ENCODE results near the gene KPNA1. TPM values are rescaled to one million over a fixed set of nuclear protein-coding genes. Genes with fewer than 3 reads are reported as not detected.

Gene KPNA1
- total and polyA plus RNA-seq, 9 donors = 10.7 to 68.3 (median 50.5) TPM

- H3K36me3 ChIP-seq = no peaks in the 10 kb centered on the region
- intact Hi-C loops (cut with DNase I) = no loop called here
- no peaks in the 10 kb centered on the region for H3K4me1 ChIP-seq (ENCODE audit: insufficient read depth)
- no peak overlapping the region for H3K4me3 ChIP-seq
- no peaks in the 10 kb centered on the region for H3K27me3 ChIP-seq
- TF ChIP-seq EP300 (IDR thresholded peaks at IDR 0.05) = no peak
- no peak overlapping the region for H3K27ac ChIP-seq
- no peaks in the 10 kb centered on the region for H3K9me3 ChIP-seq
- 89 to 92% (median 91%) methylated on average over 3 of the region's 3 CpGs for WGBS, 3 donors
- DNase-seq = no peak
Observed at GRCh38 chr3:122405015-122405414, 109.7 kb downstream of the KPNA1 start.

DNA sequence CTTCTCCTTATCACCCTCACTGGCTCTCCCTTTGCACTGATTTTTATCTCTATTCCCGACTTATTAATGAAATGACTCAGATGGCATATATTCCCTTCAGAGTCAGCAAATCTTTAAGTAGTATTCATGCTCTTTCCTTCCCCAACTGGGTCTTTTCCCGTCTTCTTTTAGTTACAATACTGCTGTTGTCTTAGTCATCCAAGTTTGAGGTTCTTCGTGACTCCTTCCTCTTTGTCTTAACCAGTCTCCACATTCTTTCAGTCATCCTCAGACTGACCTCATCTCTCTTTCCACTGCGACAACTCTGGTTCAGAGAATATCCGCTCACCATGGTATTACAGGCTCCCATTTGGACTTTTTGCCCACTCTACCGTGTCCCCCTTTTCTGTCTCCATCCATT is 111.2 kb downstream of the KPNA1 start:
- DNase-seq = no peak
- WGBS, 3 donors = 88 to 93% (median 92%) methylated on average over 6 of the region's 6 CpGs
- TF ChIP-seq, protein P1, sequence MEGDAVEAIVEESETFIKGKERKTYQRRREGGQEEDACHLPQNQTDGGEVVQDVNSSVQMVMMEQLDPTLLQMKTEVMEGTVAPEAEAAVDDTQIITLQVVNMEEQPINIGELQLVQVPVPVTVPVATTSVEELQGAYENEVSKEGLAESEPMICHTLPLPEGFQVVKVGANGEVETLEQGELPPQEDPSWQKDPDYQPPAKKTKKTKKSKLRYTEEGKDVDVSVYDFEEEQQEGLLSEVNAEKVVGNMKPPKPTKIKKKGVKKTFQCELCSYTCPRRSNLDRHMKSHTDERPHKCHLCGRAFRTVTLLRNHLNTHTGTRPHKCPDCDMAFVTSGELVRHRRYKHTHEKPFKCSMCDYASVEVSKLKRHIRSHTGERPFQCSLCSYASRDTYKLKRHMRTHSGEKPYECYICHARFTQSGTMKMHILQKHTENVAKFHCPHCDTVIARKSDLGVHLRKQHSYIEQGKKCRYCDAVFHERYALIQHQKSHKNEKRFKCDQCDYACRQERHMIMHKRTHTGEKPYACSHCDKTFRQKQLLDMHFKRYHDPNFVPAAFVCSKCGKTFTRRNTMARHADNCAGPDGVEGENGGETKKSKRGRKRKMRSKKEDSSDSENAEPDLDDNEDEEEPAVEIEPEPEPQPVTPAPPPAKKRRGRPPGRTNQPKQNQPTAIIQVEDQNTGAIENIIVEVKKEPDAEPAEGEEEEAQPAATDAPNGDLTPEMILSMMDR (IDR thresholded peaks at IDR 0.05) = no peak
- TF ChIP-seq POLR2A (IDR thresholded peaks at IDR 0.05) (no peak), EP300 (IDR thresholded peaks at IDR 0.05) (no peak)
- Histone ChIP-seq H3K4me3 (no peak overlapping the region), H3K36me3 (no peaks in the 10 kb centered on the region), H3K27ac (no peak overlapping the region), H3K9me3 (no peaks in the 10 kb centered on the region), H3K4me1 (ENCODE audit: insufficient read depth) (no peaks in the 10 kb centered on the region), H3K27me3 (no peaks in the 10 kb centered on the region)
- intact Hi-C loops (cut with DNase I) = no loop called here

GRCh38 chr3:122398920-122399319 is 115.8 kb downstream of the KPNA1 start:
- WGBS, 3 donors = 91 to 96% (median 92%) methylated on average over 2 of the region's 2 CpGs
- no peaks in the 10 kb centered on the region for H3K36me3 ChIP-seq
- intact Hi-C loops (cut with DNase I) = loop anchor here in 1 of 4 donors (10.0 kb wide), 1 partner anchor 286 kb away; the partner anchor contains the start of gene PARP14
- no peaks in the 10 kb centered on the region for H3K4me1 ChIP-seq (ENCODE audit: insufficient read depth)
- H3K9me3 ChIP-seq = no peaks in the 10 kb centered on the region
- DNase-seq = no peak
- TF ChIP-seq, protein P1 (IDR thresholded peaks at IDR 0.05) = no peak
- TF ChIP-seq POLR2A (IDR thresholded peaks at IDR 0.05) = no peak
- no peak for TF ChIP-seq EP300 (IDR thresholded peaks at IDR 0.05)
- H3K27me3 ChIP-seq = no peaks in the 10 kb centered on the region
- H3K27ac ChIP-seq = no peak overlapping the region
- H3K4me3 ChIP-seq = no peak overlapping the region

- no peak for TF ChIP-seq POLR2A (IDR thresholded peaks at IDR 0.05)
- TF ChIP-seq EP300 (IDR thresholded peaks at IDR 0.05) = no peak
- 79 to 95% (median 91%) methylated on average over 1 of the region's 1 CpG for WGBS, 3 donors
- Histone ChIP-seq H3K27ac (no peak overlapping the region), H3K4me3 (no peak overlapping the region), H3K4me1 (ENCODE audit: insufficient read depth) (no peaks in the 10 kb centered on the region), H3K9me3 (no peaks in the 10 kb centered on the region), H3K36me3 (no peaks in the 10 kb centered on the region), H3K27me3 (no peaks in the 10 kb centered on the region)
- DNase-seq = no peak
- intact Hi-C loops (cut with DNase I) = loop anchor here in 1 of 4 donors (10.0 kb wide), 1 partner anchor 288 kb away; the partner anchor contains the start of gene PARP14
Observed at GRCh38 chr3:122397201-122397600, 117.5 kb downstream of the KPNA1 start.

GRCh38 chr3:122396511-122396910 is 118.2 kb downstream of the KPNA1 start:
- DNase-seq = no peak
- no peaks in the 10 kb centered on the region for H3K4me1 ChIP-seq (ENCODE audit: insufficient read depth)
- TF ChIP-seq EP300 (IDR thresholded peaks at IDR 0.05) = no peak
- no peak overlapping the region for H3K4me3 ChIP-seq
- H3K27me3 ChIP-seq = no peaks in the 10 kb centered on the region
- no peaks in the 10 kb centered on the region for H3K36me3 ChIP-seq
- no peaks in the 10 kb centered on the region for H3K9me3 ChIP-seq
- intact Hi-C loops (cut with DNase I) = loop anchor here in 1 of 4 donors (10.0 kb wide), 1 partner anchor 288 kb away; the partner anchor contains the start of gene PARP14
- no peak overlapping the region for H3K27ac ChIP-seq

DNA sequence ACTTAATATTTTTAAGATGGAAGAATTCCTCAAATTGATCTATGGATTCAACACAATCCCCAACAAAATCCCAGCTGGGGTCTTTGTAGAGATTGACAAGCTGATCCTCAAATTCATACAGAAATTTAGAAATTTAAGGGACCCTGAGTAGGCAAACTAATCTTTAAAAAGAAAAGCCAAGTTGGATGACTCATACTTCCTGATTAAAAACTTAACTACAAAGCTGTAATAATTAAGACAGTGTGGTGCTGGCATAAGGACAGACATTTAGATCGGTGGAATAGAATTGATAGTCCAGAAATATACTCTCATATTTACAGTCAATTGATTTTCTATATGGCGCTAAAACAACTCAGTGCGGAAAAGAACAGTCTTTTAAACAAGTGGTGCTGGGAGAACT is 119.2 kb downstream of the KPNA1 start:
- peaks cover 2% of the 10 kb centered on the region for H3K4me1 ChIP-seq (ENCODE audit: insufficient read depth)
- H3K4me3 ChIP-seq = no peak overlapping the region
- WGBS, 3 donors = 64 to 66% (median 64%) methylated on average over 3 of the region's 3 CpGs
- no peak for DNase-seq
- H3K36me3 ChIP-seq = no peaks in the 10 kb centered on the region
- intact Hi-C loops (cut with DNase I) = loop anchor here in 1 of 4 donors (10.0 kb wide), 1 partner anchor 289 kb away; the partner anchor contains the start of gene PARP14
- H3K27ac ChIP-seq = no peak overlapping the region
- H3K27me3 ChIP-seq = no peaks in the 10 kb centered on the region
- no peaks in the 10 kb centered on the region for H3K9me3 ChIP-seq
- no peak for TF ChIP-seq EP300 (IDR thresholded peaks at IDR 0.05)
- TF ChIP-seq POLR2A (IDR thresholded peaks at IDR 0.05) = no peak
- TF ChIP-seq, protein P1 (IDR thresholded peaks at IDR 0.05) = no peak

All from ovary (tissue), 9 donors.